Trophoblast cell (in vitro differentiated cells and primary cell): ENCODE data around the gene GMPPA.

Experiments
- DNase-seq, 2 donors: peaks; one replicate each; pipeline ENCODE4 v3.0.0-alpha.2; 2016
- H2AFZ ChIP-seq: 2 replicates; pipeline ENCODE4 v1.6.1; 2013; ENCODE audit warnings: low read length, moderate library complexity, mild to moderate bottlenecking; ENCODE audit not compliant: insufficient read depth, poor library complexity
- H2AK5ac ChIP-seq: 2 replicates; pipeline ENCODE4 v1.6.1; 2013; ENCODE audit warnings: mild to moderate bottlenecking, low read length
- H2BK120ac ChIP-seq: 2 replicates; pipeline ENCODE4 v1.6.1; 2013; ENCODE audit warnings: low read length, mild to moderate bottlenecking, moderate library complexity; ENCODE audit not compliant: insufficient read depth, poor library complexity
- H2BK12ac ChIP-seq: 2 replicates; pipeline ENCODE4 v1.6.1; 2013; ENCODE audit warnings: mild to moderate bottlenecking, low read length, moderate library complexity
- H2BK5ac ChIP-seq: 2 replicates; pipeline ENCODE4 v1.6.1; 2013; ENCODE audit warnings: low read length, low read depth, moderate library complexity, mild to moderate bottlenecking; ENCODE audit not compliant: poor library complexity
- H3K14ac ChIP-seq: 2 replicates; pipeline ENCODE4 v1.6.1; 2013; ENCODE audit warnings: mild to moderate bottlenecking, low read length
- H3K18ac ChIP-seq: 2 replicates; pipeline ENCODE4 v1.6.1; 2013; ENCODE audit warnings: mild to moderate bottlenecking, low read length
- H3K23ac ChIP-seq: 2 replicates; pipeline ENCODE4 v1.6.1; 2013; ENCODE audit warnings: low read length
- H3K27ac ChIP-seq: 2 replicates; pipeline ENCODE4 v1.5.1; 2013; ENCODE audit warnings: low read depth, mild to moderate bottlenecking, inconsistent platforms, low read length, moderate library complexity
- H3K27me3 ChIP-seq: 2 replicates; pipeline ENCODE4 v1.6.1; 2013; ENCODE audit warnings: inconsistent platforms, mild to moderate bottlenecking, low read length, moderate library complexity; ENCODE audit not compliant: insufficient read depth
- H3K36me3 ChIP-seq, 2 experiments: 1 replicate in 1 of 2; 2 replicates in 1 of 2; pipeline ENCODE4 v1.6.1; 2013; ENCODE audit warnings: low read length in 2 of 2, mild to moderate bottlenecking in 2 of 2, moderate library complexity in 1 of 2; ENCODE audit not compliant: insufficient read depth in 2 of 2, control insufficient read depth in 1 of 2
- H3K4ac ChIP-seq: 2 replicates; pipeline ENCODE4 v1.6.1; 2013; ENCODE audit warnings: low read depth, mild to moderate bottlenecking, low read length, moderate library complexity
- H3K4me1 ChIP-seq, 2 experiments: 1 replicate in 1 of 2; 2 replicates in 1 of 2; pipeline ENCODE4 v1.6.1; 2013; ENCODE audit warnings: low read length in 2 of 2, mild to moderate bottlenecking in 2 of 2, moderate library complexity in 1 of 2; ENCODE audit not compliant: insufficient read depth in 2 of 2, control insufficient read depth in 1 of 2
- H3K4me2 ChIP-seq: 2 replicates; pipeline ENCODE4 v1.6.1; 2013; ENCODE audit warnings: inconsistent platforms, mild to moderate bottlenecking, low read length, moderate library complexity
- H3K4me3 ChIP-seq: 2 replicates; pipeline ENCODE4 v1.5.1; 2013; ENCODE audit warnings: mild to moderate bottlenecking, low read depth, low read length, inconsistent platforms
- H3K79me1 ChIP-seq: one replicate; pipeline ENCODE4 v1.6.1; 2013; ENCODE audit warnings: low read length
- H3K79me2 ChIP-seq: 2 replicates; pipeline ENCODE4 v1.6.1; 2013; ENCODE audit warnings: low read length, mild to moderate bottlenecking; ENCODE audit not compliant: control insufficient read depth, insufficient read depth, poor library complexity
- H3K9ac ChIP-seq: 2 replicates; pipeline ENCODE4 v1.6.1; 2013; ENCODE audit warnings: mild to moderate bottlenecking, low read length
- H3K9me3 ChIP-seq: 2 replicates; pipeline ENCODE4 v1.6.1; 2013; ENCODE audit warnings: low read depth, mild to moderate bottlenecking, control low read depth, inconsistent platforms, low read length; ENCODE audit not compliant: insufficient read depth
- H4K12ac ChIP-seq: 2 replicates; pipeline ENCODE4 v1.6.1; 2013; ENCODE audit warnings: low read depth, mild to moderate bottlenecking, low read length, moderate library complexity
- H4K8ac ChIP-seq: 2 replicates; pipeline ENCODE4 v1.6.1; 2013; ENCODE audit warnings: low read depth, mild to moderate bottlenecking, low read length, moderate library complexity
- H4K91ac ChIP-seq: one replicate; pipeline ENCODE4 v1.6.1; 2013; ENCODE audit warnings: low read depth, mild to moderate bottlenecking, low read length, moderate library complexity
- WGBS: extraction: QIAGEN DNeasy Blood & Tissue Kit; methylation state at CpG from one replicate; pipeline ENCODE4 v1.1.7; 2013; ENCODE audit warnings: missing lambda C conversion rate; ENCODE audit not compliant: insufficient read length, insufficient coverage; ENCODE audit errors: extremely low coverage; 5-methylcytosine and 5-hydroxymethylcytosine counted together

Gene GMPPA

GRCh38 chr2:219483451-219484342 lies 15.0 kb upstream of the GMPPA start:
- Histone ChIP-seq H2BK120ac (no peak overlapping the region), H3K9ac (no peak overlapping the region)

GRCh38 chr2:219484343-219485200 lies 14.1 kb upstream of the GMPPA start:
- Histone ChIP-seq H3K9ac (no peak overlapping the region), H3K36me3 (no peaks in the 10 kb centered on the region)
- WGBS = no CpG with 5 or more reads among the region's 89 CpGs

More at GRCh38 chr2:219483451-219484342, 15.0 kb upstream of the GMPPA start:
- Histone ChIP-seq H4K8ac (no peak overlapping the region), H3K4me2 (peak overlapping the region; percentile 41), H3K79me2 (no peaks in the 10 kb centered on the region), H3K27me3 (peaks cover 35% of the 10 kb centered on the region), H3K79me1 (no peaks in the 10 kb centered on the region), H3K4ac (no peak overlapping the region), H3K9me3 (peaks cover 1% of the 10 kb centered on the region), H4K91ac (no peak overlapping the region), H2BK5ac (no peak overlapping the region), H2AFZ (no peak overlapping the region), H3K23ac (no peak overlapping the region), H3K18ac (no peak overlapping the region), H2BK12ac (no peak overlapping the region), H3K4me1 (peaks cover 4 to 7% of the 10 kb centered on the region in 2 experiments), H3K36me3 (no peaks in the 10 kb centered on the region), H3K27ac (no peak overlapping the region), H2AK5ac (no peak overlapping the region), H3K14ac (no peak overlapping the region), H4K12ac (no peak overlapping the region), H3K4me3 (no peak overlapping the region)
- WGBS = no CpG with 5 or more reads among the region's 58 CpGs
- peak; percentile 27 to 67 for DNase-seq

GRCh38 chr2:219485201-219485580 lies 13.5 kb upstream of the GMPPA start:
- H3K4me1 ChIP-seq = peaks cover 4 to 7% of the 10 kb centered on the region in 2 experiments
- H3K9me3 ChIP-seq = peaks cover 1% of the 10 kb centered on the region
- no peak overlapping the region for H3K27ac ChIP-seq
- H3K4me3 ChIP-seq = no peak overlapping the region
- H2AFZ ChIP-seq = no peak overlapping the region
- no peak overlapping the region for H3K14ac ChIP-seq
- no peak overlapping the region for H2BK5ac ChIP-seq
- no peak overlapping the region for H3K4ac ChIP-seq
- no peak overlapping the region for H3K9ac ChIP-seq
- no peak overlapping the region for H2AK5ac ChIP-seq
- no peaks in the 10 kb centered on the region for H3K36me3 ChIP-seq
- no peak overlapping the region for H3K23ac ChIP-seq
- H3K4me2 ChIP-seq = no peak overlapping the region
- no peak overlapping the region for H2BK12ac ChIP-seq
- no peak overlapping the region for H4K91ac ChIP-seq
- no CpG with 5 or more reads among the region's 12 CpGs for WGBS
- no peaks in the 10 kb centered on the region for H3K79me2 ChIP-seq
- no peak overlapping the region for H4K8ac ChIP-seq
- H3K79me1 ChIP-seq = no peaks in the 10 kb centered on the region
- no peak for DNase-seq
- H3K18ac ChIP-seq = no peak overlapping the region
- H3K27me3 ChIP-seq = peaks cover 35% of the 10 kb centered on the region
- H2BK120ac ChIP-seq = no peak overlapping the region
- H4K12ac ChIP-seq = no peak overlapping the region

More at GRCh38 chr2:219484343-219485200, 14.1 kb upstream of the GMPPA start:
- H3K23ac ChIP-seq = no peak overlapping the region
- no peak overlapping the region for H2AK5ac ChIP-seq
- H3K4ac ChIP-seq = no peak overlapping the region
- no peak overlapping the region for H2BK120ac ChIP-seq
- no peak overlapping the region for H3K4me3 ChIP-seq
- H4K8ac ChIP-seq = no peak overlapping the region
- DNase-seq = no peak
- H3K79me1 ChIP-seq = no peaks in the 10 kb centered on the region
- H3K18ac ChIP-seq = no peak overlapping the region
- no peak overlapping the region for H4K12ac ChIP-seq
- no peak overlapping the region for H2BK12ac ChIP-seq
- no peak overlapping the region for H3K14ac ChIP-seq
- no peak overlapping the region for H4K91ac ChIP-seq
- H3K4me1 ChIP-seq = peaks cover 4 to 7% of the 10 kb centered on the region in 2 experiments
- peaks cover 1% of the 10 kb centered on the region for H3K9me3 ChIP-seq
- peak overlapping the region; percentile 41 for H3K4me2 ChIP-seq
- H2AFZ ChIP-seq = no peak overlapping the region
- H3K27ac ChIP-seq = no peak overlapping the region
- peaks cover 35% of the 10 kb centered on the region for H3K27me3 ChIP-seq
- no peaks in the 10 kb centered on the region for H3K79me2 ChIP-seq
- no peak overlapping the region for H2BK5ac ChIP-seq

GRCh38 chr2:219486380-219486959 lies 12.2 kb upstream of the GMPPA start:
- no peaks in the 10 kb centered on the region for H3K79me1 ChIP-seq
- H3K4me1 ChIP-seq = peaks cover 4 to 7% of the 10 kb centered on the region in 2 experiments
- no peak overlapping the region for H4K12ac ChIP-seq
- H3K4ac ChIP-seq = no peak overlapping the region
- no peak overlapping the region for H2BK12ac ChIP-seq
- no peak overlapping the region for H3K27ac ChIP-seq
- no CpG with 5 or more reads among the region's 8 CpGs for WGBS
- no peaks in the 10 kb centered on the region for H3K36me3 ChIP-seq
- H3K18ac ChIP-seq = no peak overlapping the region
- H3K4me2 ChIP-seq = no peak overlapping the region
- no peak overlapping the region for H2BK120ac ChIP-seq
- no peak overlapping the region for H3K4me3 ChIP-seq
- no peak overlapping the region for H2AFZ ChIP-seq
- H3K23ac ChIP-seq = no peak overlapping the region
- peaks cover 35% of the 10 kb centered on the region for H3K27me3 ChIP-seq
- no peak overlapping the region for H4K8ac ChIP-seq
- no peak overlapping the region for H3K9ac ChIP-seq
- H3K9me3 ChIP-seq = peaks cover 1% of the 10 kb centered on the region
- no peak overlapping the region for H2BK5ac ChIP-seq
- H4K91ac ChIP-seq = peak overlapping the region; percentile 8
- H3K14ac ChIP-seq = no peak overlapping the region
- H3K79me2 ChIP-seq = no peaks in the 10 kb centered on the region
- DNase-seq = no peak
- H2AK5ac ChIP-seq = no peak overlapping the region
